ENCODE results near the gene GMPS.

DNA sequence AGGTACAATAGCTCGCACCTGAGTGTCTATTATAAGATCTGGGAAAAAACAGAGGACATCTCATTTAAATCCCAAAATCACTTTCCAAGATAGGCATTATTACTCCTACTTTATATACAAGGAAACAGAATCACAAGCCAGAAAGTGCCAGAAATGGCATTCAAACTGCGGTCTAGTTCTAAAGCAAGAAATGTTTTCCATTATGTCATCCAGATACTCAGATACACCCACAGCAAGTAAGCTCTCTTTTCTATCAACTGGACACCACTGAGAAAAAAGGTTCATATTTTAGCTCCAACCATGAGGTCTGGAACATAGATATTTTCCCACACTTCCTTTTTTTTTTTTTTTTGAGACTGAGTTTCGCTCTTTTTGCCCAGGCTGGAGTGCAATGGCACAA lies 24.3 kb upstream of the GMPS start:
- TF ChIP-seq, protein P1, sequence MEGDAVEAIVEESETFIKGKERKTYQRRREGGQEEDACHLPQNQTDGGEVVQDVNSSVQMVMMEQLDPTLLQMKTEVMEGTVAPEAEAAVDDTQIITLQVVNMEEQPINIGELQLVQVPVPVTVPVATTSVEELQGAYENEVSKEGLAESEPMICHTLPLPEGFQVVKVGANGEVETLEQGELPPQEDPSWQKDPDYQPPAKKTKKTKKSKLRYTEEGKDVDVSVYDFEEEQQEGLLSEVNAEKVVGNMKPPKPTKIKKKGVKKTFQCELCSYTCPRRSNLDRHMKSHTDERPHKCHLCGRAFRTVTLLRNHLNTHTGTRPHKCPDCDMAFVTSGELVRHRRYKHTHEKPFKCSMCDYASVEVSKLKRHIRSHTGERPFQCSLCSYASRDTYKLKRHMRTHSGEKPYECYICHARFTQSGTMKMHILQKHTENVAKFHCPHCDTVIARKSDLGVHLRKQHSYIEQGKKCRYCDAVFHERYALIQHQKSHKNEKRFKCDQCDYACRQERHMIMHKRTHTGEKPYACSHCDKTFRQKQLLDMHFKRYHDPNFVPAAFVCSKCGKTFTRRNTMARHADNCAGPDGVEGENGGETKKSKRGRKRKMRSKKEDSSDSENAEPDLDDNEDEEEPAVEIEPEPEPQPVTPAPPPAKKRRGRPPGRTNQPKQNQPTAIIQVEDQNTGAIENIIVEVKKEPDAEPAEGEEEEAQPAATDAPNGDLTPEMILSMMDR (conservative IDR thresholded peaks at IDR 0.05; ENCODE audit: low read length), result no peak
- TF ChIP-seq EZH2phosphoT487 (IDR thresholded peaks at IDR 0.05; ENCODE audit: borderline replicate concordance), result no peak

Data from Loucy (cell line).